Liver (tissue), 9 donors: ENCODE data around the gene CCS. TPM values are rescaled to one million over a fixed set of nuclear protein-coding genes. Genes with fewer than 3 reads are reported as not detected.

Source experiments
- DNase-seq: peaks from one replicate; pipeline ENCODE4 v3.0.0-alpha.2; 2017; ENCODE audit warnings: low spot score
- H3K27ac ChIP-seq, 2 donors: one replicate each; pipeline ENCODE4 v1.7.0; 2013; ENCODE audit warnings: inconsistent platforms in 2 of 2, low read length in 2 of 2, control low read depth in 1 of 2, low read depth in 1 of 2, mild to moderate bottlenecking in 1 of 2
- H3K27me3 ChIP-seq, 4 donors: one replicate each; pipeline versions ENCODE4 v1.6.1 to v1.7.0; 2013; ENCODE audit warnings: low read length in 3 of 4, inconsistent platforms in 1 of 4, mild to moderate bottlenecking in 1 of 4, moderate library complexity in 1 of 4; ENCODE audit not compliant: control insufficient read depth in 4 of 4, insufficient read depth in 4 of 4
- H3K36me3 ChIP-seq, 4 donors: one replicate each; pipeline versions ENCODE4 v1.6.1 to v1.7.0; 2013; ENCODE audit warnings: low read length in 3 of 4, mild to moderate bottlenecking in 3 of 4, low read depth in 1 of 4, moderate library complexity in 1 of 4; ENCODE audit not compliant: control insufficient read depth in 4 of 4, insufficient read depth in 3 of 4
- H3K4me1 ChIP-seq, 4 donors: one replicate each; pipeline versions ENCODE4 v1.6.1 to v1.7.0; 2013; ENCODE audit warnings: low read length in 3 of 4, mild to moderate bottlenecking in 3 of 4, moderate library complexity in 1 of 4; ENCODE audit not compliant: control insufficient read depth in 4 of 4, insufficient read depth in 4 of 4
- H3K4me3 ChIP-seq, 3 donors: one replicate each; pipeline versions ENCODE4 v1.6.1 to v1.7.0; 2013; ENCODE audit warnings: low read length in 3 of 3, control low read depth in 1 of 3, low read depth in 1 of 3, mild to moderate bottlenecking in 1 of 3
- H3K9ac ChIP-seq, 2 donors: one replicate each; pipeline ENCODE4 v1.7.0; 2013; ENCODE audit warnings: low read length in 2 of 2, mild to moderate bottlenecking in 2 of 2, moderate library complexity in 2 of 2, control low read depth in 1 of 2, low read depth in 1 of 2
- H3K9me3 ChIP-seq, 4 donors: one replicate each; pipeline versions ENCODE4 v1.6.1 to v1.7.0; 2013; ENCODE audit warnings: low read length in 3 of 4; ENCODE audit not compliant: control insufficient read depth in 4 of 4
- ATF3 ChIP-seq: IDR thresholded peaks from 2 replicates; pipeline ENCODE4 v1.6.1; 2016; ENCODE audit warnings: antibody characterized with exemption
- CTCF ChIP-seq: fragments of 150-350 bp; IDR thresholded peaks from 2 replicates; pipeline ENCODE4 v1.5.1; 2017; ENCODE audit warnings: improper control_type of control experiment, low read depth, low read length; ENCODE audit not compliant: missing input control
- EGR1 ChIP-seq, 2 donors: IDR thresholded peaks; 2 replicates each; pipeline ENCODE4 v1.6.1; 2016 to 2018; ENCODE audit warnings: antibody characterized with exemption in 2 of 2, low read depth in 2 of 2
- FOXA1 ChIP-seq: IDR thresholded peaks from 2 replicates; pipeline ENCODE4 v1.6.1; 2016; ENCODE audit warnings: antibody characterized with exemption
- FOXA2 ChIP-seq: IDR thresholded peaks from 2 replicates; pipeline ENCODE4 v1.6.1; 2016; ENCODE audit warnings: antibody characterized with exemption
- GABPA ChIP-seq, 2 donors: IDR thresholded peaks in 1 of 2; conservative IDR thresholded peaks in 1 of 2; 2 replicates each; pipeline ENCODE4 v1.6.1; 2016; ENCODE audit warnings: antibody characterized with exemption in 2 of 2, mild to moderate bottlenecking in 1 of 2, moderate library complexity in 1 of 2
- HNF4A ChIP-seq, 2 donors: conservative IDR thresholded peaks; 2 replicates each; pipeline ENCODE4 v1.6.1; 2016; ENCODE audit warnings: antibody characterized with exemption in 2 of 2, mild to moderate bottlenecking in 2 of 2
- HNF4G ChIP-seq: IDR thresholded peaks from 2 replicates; pipeline ENCODE4 v1.6.1; 2016; ENCODE audit warnings: antibody characterized with exemption
- JUND ChIP-seq, 2 donors: IDR thresholded peaks; 2 replicates each; pipeline ENCODE4 v1.6.1; 2016; ENCODE audit warnings: antibody characterized with exemption in 2 of 2
- MAX ChIP-seq: IDR thresholded peaks from 2 replicates; pipeline ENCODE4 v1.6.1; 2016; ENCODE audit warnings: antibody characterized with exemption
- NR2F2 ChIP-seq: IDR thresholded peaks from 2 replicates; pipeline ENCODE4 v1.6.1; 2016; ENCODE audit warnings: antibody characterized with exemption
- RAD21 ChIP-seq, 2 donors: IDR thresholded peaks; 2 replicates each; pipeline ENCODE4 v1.6.1; 2016; ENCODE audit warnings: antibody characterized with exemption in 2 of 2, mild to moderate bottlenecking in 2 of 2
- REST ChIP-seq: IDR thresholded peaks from 2 replicates; pipeline ENCODE4 v1.6.1; 2016; ENCODE audit warnings: antibody characterized with exemption, mild to moderate bottlenecking
- SP1 ChIP-seq: IDR thresholded peaks from 2 replicates; pipeline ENCODE4 v1.6.1; 2018; ENCODE audit warnings: antibody characterized with exemption, mild to moderate bottlenecking
- TAF1 ChIP-seq: conservative IDR thresholded peaks from 2 replicates; pipeline ENCODE4 v1.6.1; 2016; ENCODE audit warnings: antibody characterized with exemption, mild to moderate bottlenecking
- ZBTB33 ChIP-seq: IDR thresholded peaks from 2 replicates; pipeline ENCODE4 v1.6.1; 2016; ENCODE audit warnings: antibody characterized with exemption
- WGBS: extraction: QIAGEN DNeasy Blood & Tissue Kit; methylation state at CpG from one replicate; pipeline ENCODE4 v1.1.7; 2013; 5-methylcytosine and 5-hydroxymethylcytosine counted together
- polyA plus RNA-seq, 2 donors: library from polyadenylated mRNA; stranded (reverse) in 1 of 2; unstranded in 1 of 2; fragments of 200-250 nt in 1 of 2; fragments of >200 nt in 1 of 2; fragmentation: Nextera tagmentation in 1 of 2; extraction: Ambion mirVana in 1 of 2; gene quantifications; one replicate each; pipeline versions ENCODE4 v1.2.1 to v1.2.3, GENCODE V29; 2013 to 2015
- total RNA-seq, 2 donors: library from RNA; depleted of rRNA; stranded (reverse); fragments of >200 nt; gene quantifications; one replicate each; pipeline ENCODE4 v1.2.3, GENCODE V29; 2014
- donor health status: healthy.
- donor health status: healthy.
- donor health status: healthy.
- donor health status: healthy.
- donor health status: healthy.

Gene CCS
- total and polyA plus RNA-seq, 4 donors: 30.2 to 80.2 (median 46.8) TPM

GRCh38 chr11:66595245-66595904 lies 2.4 kb downstream of the CCS start (continued):
- no peak for TF ChIP-seq REST
- no peak for TF ChIP-seq MAX
- TF ChIP-seq HNF4G: no peak

- 58% methylated on average over 6 of the region's 6 CpGs for WGBS
- H3K4me1 ChIP-seq: peaks cover 16 to 51% (median 46%) of the 10 kb centered on the region in 4 donors
- no peak overlapping the region for H3K9ac ChIP-seq
- no peaks in the 10 kb centered on the region for H3K27me3 ChIP-seq
- H3K9me3 ChIP-seq: no peaks in the 10 kb centered on the region
- H3K4me3 ChIP-seq: no peak overlapping the region
- no peak overlapping the region for H3K27ac ChIP-seq
- DNase-seq: no peak
- H3K36me3 ChIP-seq: peaks cover 0 to 5% (median 0%) of the 10 kb centered on the region in 4 donors
- TF ChIP-seq NR2F2 (no peak), RAD21 (IDR thresholded peaks at IDR 0.05) (no peak), TAF1 (no peak), GABPA (IDR thresholded peaks at IDR 0.05 in 1 of 2, conservative IDR thresholded peaks at IDR 0.05 in 1 of 2) (no peak), FOXA1 (no peak), HNF4A (conservative IDR thresholded peaks at IDR 0.05) (no peak), HNF4G (no peak), SP1 (no peak)
Measured at GRCh38 chr11:66598993-66599392, 6.0 kb downstream of the CCS start.

GRCh38 chr11:66600219-66600618 lies 7.2 kb downstream of the CCS start:
- no peak overlapping the region for H3K4me3 ChIP-seq
- no peaks in the 10 kb centered on the region for H3K27me3 ChIP-seq
- peak overlapping the region; percentile 75 to 88 for H3K27ac ChIP-seq
- DNase-seq: no peak
- no peaks in the 10 kb centered on the region for H3K9me3 ChIP-seq
- no peak overlapping the region for H3K9ac ChIP-seq
- H3K36me3 ChIP-seq: peaks cover 0 to 5% (median 2%) of the 10 kb centered on the region in 4 donors
- WGBS: 83% methylated on average over 2 of the region's 2 CpGs
- no peak for TF ChIP-seq FOXA1
- no peak for TF ChIP-seq MAX
- no peak for TF ChIP-seq HNF4G
- no peak for TF ChIP-seq ZBTB33
- TF ChIP-seq TAF1: no peak
- no peak for TF ChIP-seq FOXA2
- TF ChIP-seq EGR1 (IDR thresholded peaks at IDR 0.05; ENCODE audit: low read depth in 2 of 2): no peak
- no peak for TF ChIP-seq SP1
- TF ChIP-seq NR2F2: no peak
- no peak for TF ChIP-seq GABPA (IDR thresholded peaks at IDR 0.05 in 1 of 2, conservative IDR thresholded peaks at IDR 0.05 in 1 of 2)
- TF ChIP-seq CTCF: no peak
- no peak for TF ChIP-seq REST
- no peak for TF ChIP-seq JUND (IDR thresholded peaks at IDR 0.05)
- TF ChIP-seq ATF3: no peak
- H3K4me1 ChIP-seq: peaks cover 17 to 59% (median 44%) of the 10 kb centered on the region in 4 donors
